SK-N-SH (cell line): ENCODE results near the gene TRAFD1.

Source experiments
- ELF1 ChIP-seq: IDR thresholded peaks from 2 replicates; pipeline ENCODE4 v1.4.0; 2012
- EP300 ChIP-seq, 2 experiments: IDR thresholded peaks; 2 replicates each; pipeline versions ENCODE4 v1.4.0 to v1.6.1; 2012; ENCODE audit warnings: borderline replicate concordance in 1 of 2, low read depth in 1 of 2, low read length in 1 of 2
- NFIC ChIP-seq: IDR thresholded peaks from 2 replicates; pipeline ENCODE4 v1.4.0; 2012; ENCODE audit warnings: borderline replicate concordance
- NRF1 ChIP-seq: IDR thresholded peaks from 2 replicates; pipeline ENCODE4 v1.6.1; 2012; ENCODE audit warnings: low read depth, mild to moderate bottlenecking, low read length
- POLR2AphosphoS5 ChIP-seq: IDR thresholded peaks from 2 replicates; pipeline ENCODE4 v1.6.1; 2012; ENCODE audit warnings: low read depth, low read length
- RFX5 ChIP-seq: IDR thresholded peaks from 2 replicates; pipeline ENCODE4 v1.6.1; 2012; ENCODE audit warnings: mild to moderate bottlenecking, improper control_type of control experiment, low read length
- SIN3A ChIP-seq: IDR thresholded peaks from 2 replicates; pipeline ENCODE4 v1.6.1; 2012; ENCODE audit warnings: low read depth, mild to moderate bottlenecking, low read length, moderate library complexity, borderline replicate concordance
- TAF1 ChIP-seq: IDR thresholded peaks from 2 replicates; pipeline ENCODE4 v1.6.1; 2012; ENCODE audit warnings: low read depth, mild to moderate bottlenecking, low read length, moderate library complexity, borderline replicate concordance
- TF ChIP-seq, protein P1 (sequence below): fragments of 200-600 bp; sonication (generic); IDR thresholded peaks from 2 replicates; pipeline ENCODE4 v1.6.1; 2017; ENCODE audit warnings: antibody characterized with exemption, mild to moderate bottlenecking, moderate library complexity

DNA sequence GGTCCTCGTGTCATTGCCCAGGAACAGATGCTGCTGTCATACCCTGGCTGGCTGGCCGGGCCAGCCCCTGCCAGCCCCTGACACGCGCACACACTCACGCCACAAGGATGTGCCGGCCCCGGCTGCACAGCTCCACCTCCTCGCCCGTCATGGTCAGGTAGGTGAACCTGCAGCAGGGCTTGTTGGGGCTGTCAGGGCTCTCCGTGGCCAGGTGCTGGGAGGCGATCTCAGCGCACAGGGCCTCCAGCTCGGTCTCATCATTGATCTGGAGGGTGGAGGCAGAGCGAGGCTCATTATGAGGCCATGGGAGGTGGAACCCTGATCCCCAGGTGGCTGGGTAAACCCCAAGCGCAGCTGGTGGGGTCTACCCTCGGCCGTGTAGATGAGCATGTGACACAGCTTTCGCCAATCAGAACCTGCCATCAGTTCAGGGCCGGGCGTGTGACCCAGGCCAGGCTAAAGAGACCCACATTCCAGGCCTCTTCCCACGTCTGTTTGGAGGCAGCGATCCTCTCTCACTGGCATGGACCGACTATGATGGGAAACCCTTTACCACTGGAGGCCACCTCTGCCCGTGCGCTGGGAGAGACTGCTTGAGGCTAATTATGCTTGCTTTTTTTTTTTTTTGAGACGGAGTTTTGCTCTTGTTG, 38.8 kb downstream of the TRAFD1 start:
- TF ChIP-seq, protein P1, sequence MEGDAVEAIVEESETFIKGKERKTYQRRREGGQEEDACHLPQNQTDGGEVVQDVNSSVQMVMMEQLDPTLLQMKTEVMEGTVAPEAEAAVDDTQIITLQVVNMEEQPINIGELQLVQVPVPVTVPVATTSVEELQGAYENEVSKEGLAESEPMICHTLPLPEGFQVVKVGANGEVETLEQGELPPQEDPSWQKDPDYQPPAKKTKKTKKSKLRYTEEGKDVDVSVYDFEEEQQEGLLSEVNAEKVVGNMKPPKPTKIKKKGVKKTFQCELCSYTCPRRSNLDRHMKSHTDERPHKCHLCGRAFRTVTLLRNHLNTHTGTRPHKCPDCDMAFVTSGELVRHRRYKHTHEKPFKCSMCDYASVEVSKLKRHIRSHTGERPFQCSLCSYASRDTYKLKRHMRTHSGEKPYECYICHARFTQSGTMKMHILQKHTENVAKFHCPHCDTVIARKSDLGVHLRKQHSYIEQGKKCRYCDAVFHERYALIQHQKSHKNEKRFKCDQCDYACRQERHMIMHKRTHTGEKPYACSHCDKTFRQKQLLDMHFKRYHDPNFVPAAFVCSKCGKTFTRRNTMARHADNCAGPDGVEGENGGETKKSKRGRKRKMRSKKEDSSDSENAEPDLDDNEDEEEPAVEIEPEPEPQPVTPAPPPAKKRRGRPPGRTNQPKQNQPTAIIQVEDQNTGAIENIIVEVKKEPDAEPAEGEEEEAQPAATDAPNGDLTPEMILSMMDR, result no peak
- TF ChIP-seq POLR2AphosphoS5, result no peak
- no peak for TF ChIP-seq RFX5
- TF ChIP-seq NFIC, result no peak
- no peak for TF ChIP-seq TAF1
- TF ChIP-seq ELF1, result no peak
- TF ChIP-seq EP300 (IDR thresholded peaks at IDR 0.05; ENCODE audit: borderline replicate concordance in 1 of 2, low read depth in 1 of 2, low read length in 1 of 2), result no peak
- no peak for TF ChIP-seq NRF1
- no peak for TF ChIP-seq SIN3A
